DOHH2 (cell line): ENCODE data around the gene ITK.

Source experiments
- H3F3A ChIP-seq: fragments of 200-600 bp; sonication (generic), shearing (Covaris generic); 2 replicates; pipeline ENCODE4 v1.6.0; 2016; ENCODE audit warnings: antibody characterized with exemption, mild to moderate bottlenecking; ENCODE audit not compliant: control insufficient read depth, insufficient read depth
- H3K27ac ChIP-seq: fragments of 200-600 bp; sonication (generic); 2 replicates; pipeline ENCODE4 v1.5.1; 2014; ENCODE audit warnings: low read depth, mild to moderate bottlenecking, low read length, moderate library complexity
- H3K27me3 ChIP-seq: fragments of 200-600 bp; sonication (generic); 2 replicates; pipeline ENCODE4 v1.6.1; 2014; ENCODE audit warnings: mild to moderate bottlenecking, low read length, mixed read lengths; ENCODE audit not compliant: control insufficient read depth
- H3K36me3 ChIP-seq: fragments of 200-600 bp; sonication (generic); 2 replicates; pipeline ENCODE4 v1.6.1; 2014; ENCODE audit warnings: mild to moderate bottlenecking, low read length, moderate library complexity, mixed read lengths; ENCODE audit not compliant: control insufficient read depth
- H3K4me1 ChIP-seq: fragments of 200-600 bp; sonication (generic); 2 replicates; pipeline ENCODE4 v1.6.1; 2014; ENCODE audit warnings: mild to moderate bottlenecking, low read length, mixed read lengths; ENCODE audit not compliant: control insufficient read depth
- H3K4me2 ChIP-seq: fragments of 200-600 bp; sonication (generic); 2 replicates; pipeline ENCODE4 v1.6.0; 2014; ENCODE audit warnings: mild to moderate bottlenecking, low read length, moderate library complexity
- H3K4me3 ChIP-seq: fragments of 200-600 bp; sonication (generic); 2 replicates; pipeline ENCODE4 v1.5.1; 2014; ENCODE audit warnings: mild to moderate bottlenecking, low read length, mixed read lengths
- H3K79me2 ChIP-seq: fragments of 200-600 bp; sonication (generic); 2 replicates; pipeline ENCODE4 v1.6.1; 2014; ENCODE audit warnings: mild to moderate bottlenecking, low read length, mixed read lengths; ENCODE audit not compliant: control insufficient read depth
- H3K9me2 ChIP-seq: fragments of 200-600 bp; sonication (generic); replicated peaks from 2 replicates; pipeline ENCODE4 v1.6.1; 2014; ENCODE audit warnings: mild to moderate bottlenecking, low read length, mixed read lengths; ENCODE audit not compliant: control insufficient read depth
- H3K9me3 ChIP-seq: fragments of 200-600 bp; sonication (generic); 2 replicates; pipeline ENCODE4 v1.6.1; 2014; ENCODE audit warnings: antibody characterized with exemption, low read length, mixed read lengths; ENCODE audit not compliant: control insufficient read depth, insufficient read depth
- H4K20me1 ChIP-seq: fragments of 200-600 bp; sonication (generic); 2 replicates; pipeline ENCODE4 v1.6.0; 2014; ENCODE audit warnings: low read depth, mild to moderate bottlenecking, antibody characterized with exemption, low read length, moderate library complexity; ENCODE audit not compliant: control insufficient read depth, insufficient read depth
- CTCF ChIP-seq: fragments of 200-600 bp; sonication (generic); IDR thresholded peaks from one replicate; pipeline ENCODE4 v1.5.1; 2014; ENCODE audit warnings: antibody characterized with exemption, mild to moderate bottlenecking, low read depth, low read length; ENCODE audit not compliant: poor library complexity, severe bottlenecking
- EZH2phosphoT487 ChIP-seq: fragments of 200-600 bp; sonication (generic); IDR thresholded peaks from 2 replicates; pipeline ENCODE4 v1.6.1; 2017; ENCODE audit warnings: borderline replicate concordance, mild to moderate bottlenecking, antibody characterized with exemption, low read length, moderate library complexity, mixed read lengths

Gene ITK

GRCh38 chr5:157157293-157157891 lies 23.2 kb upstream of the ITK start:
- TF ChIP-seq EZH2phosphoT487 = no peak
- no peak for TF ChIP-seq CTCF
- Histone ChIP-seq H3K27me3 (peaks cover 13% of the 10 kb centered on the region), H3F3A (no peaks in the 10 kb centered on the region), H3K4me1 (no peaks in the 10 kb centered on the region), H4K20me1 (no peaks in the 10 kb centered on the region), H3K27ac (no peak overlapping the region), H3K4me3 (no peak overlapping the region), H3K36me3 (no peaks in the 10 kb centered on the region), H3K9me2 (no peaks in the 10 kb centered on the region), H3K9me3 (no peaks in the 10 kb centered on the region), H3K4me2 (no peak overlapping the region), H3K79me2 (no peaks in the 10 kb centered on the region)

GRCh38 chr5:157159209-157159751 lies 21.4 kb upstream of the ITK start:
- Histone ChIP-seq H3K9me3 (no peaks in the 10 kb centered on the region), H4K20me1 (no peaks in the 10 kb centered on the region)

GRCh38 chr5:157160001-157160400 lies 20.6 kb upstream of the ITK start:
- Histone ChIP-seq H3K27me3 (peaks cover 15% of the 10 kb centered on the region), H3K4me1 (no peaks in the 10 kb centered on the region), H3K4me2 (no peak overlapping the region), H3K79me2 (no peaks in the 10 kb centered on the region), H3K9me3 (no peaks in the 10 kb centered on the region), H3F3A (no peaks in the 10 kb centered on the region), H3K4me3 (no peak overlapping the region), H3K27ac (no peak overlapping the region), H3K9me2 (no peaks in the 10 kb centered on the region), H4K20me1 (no peaks in the 10 kb centered on the region), H3K36me3 (no peaks in the 10 kb centered on the region)
- TF ChIP-seq CTCF = no peak
- no peak for TF ChIP-seq EZH2phosphoT487

More at GRCh38 chr5:157159209-157159751, 21.4 kb upstream of the ITK start:
- no peaks in the 10 kb centered on the region for H3K9me2 ChIP-seq
- H3F3A ChIP-seq = no peaks in the 10 kb centered on the region
- TF ChIP-seq EZH2phosphoT487 (no peak), CTCF (no peak)
- no peak overlapping the region for H3K27ac ChIP-seq
- no peak overlapping the region for H3K4me2 ChIP-seq
- H3K4me1 ChIP-seq = no peaks in the 10 kb centered on the region
- peaks cover 15% of the 10 kb centered on the region for H3K27me3 ChIP-seq
- H3K4me3 ChIP-seq = no peak overlapping the region
- H3K36me3 ChIP-seq = no peaks in the 10 kb centered on the region
- no peaks in the 10 kb centered on the region for H3K79me2 ChIP-seq

GRCh38 chr5:157161996-157162395 lies 18.6 kb upstream of the ITK start:
- Histone ChIP-seq H4K20me1 (no peaks in the 10 kb centered on the region), H3K79me2 (no peaks in the 10 kb centered on the region), H3K4me3 (no peak overlapping the region), H3K9me3 (no peaks in the 10 kb centered on the region), H3K36me3 (no peaks in the 10 kb centered on the region), H3K4me2 (no peak overlapping the region), H3K9me2 (no peaks in the 10 kb centered on the region), H3K27ac (no peak overlapping the region), H3F3A (no peaks in the 10 kb centered on the region), H3K4me1 (no peaks in the 10 kb centered on the region), H3K27me3 (peaks cover 27% of the 10 kb centered on the region)
- TF ChIP-seq CTCF = no peak
- no peak for TF ChIP-seq EZH2phosphoT487
